HG03575 (cell line): ENCODE data around the gene DEDD2.

Experiments
- ATAC-seq: cut with Tn5 transposase; IDR thresholded peaks from one replicate; pipeline ENCODE4 v1.9.1; 2021; ENCODE audit not compliant: unreplicated experiment, insufficient number of reproducible peaks, low FRiP score; ENCODE audit errors: extremely low read depth

DEDD2 gene

GRCh38 chr19:42176990-42177685 is 40.3 kb downstream of the DEDD2 start:
- ATAC-seq, result no peak

- no peak for ATAC-seq
These were observed 40.9 kb downstream of the DEDD2 start for GRCh38 chr19:42176649-42176989.

GRCh38 chr19:42175952-42176648 is 41.4 kb downstream of the DEDD2 start:
- ATAC-seq, result no peak

GRCh38 chr19:42174958-42175734 is 42.3 kb downstream of the DEDD2 start:
- ATAC-seq, result no peak

GRCh38 chr19:42174188-42174587 is 43.3 kb downstream of the DEDD2 start:
- ATAC-seq, result no peak

- ATAC-seq, result no peak
These were observed 43.8 kb downstream of the DEDD2 start for GRCh38 chr19:42173695-42174094.

- ATAC-seq, result no peak
These were observed 45.2 kb downstream of the DEDD2 start for GRCh38 chr19:42172261-42172660.

- no peak for ATAC-seq
These were observed 46.8 kb downstream of the DEDD2 start for GRCh38 chr19:42170715-42171114.

GRCh38 chr19:42169486-42170413 is 47.7 kb downstream of the DEDD2 start:
- no peak for ATAC-seq

GRCh38 chr19:42168206-42168605 is 49.3 kb downstream of the DEDD2 start:
- ATAC-seq, result no peak

- no peak for ATAC-seq
These were observed 51.2 kb downstream of the DEDD2 start for GRCh38 chr19:42166316-42166715.

- ATAC-seq, result no peak
These were observed 52.3 kb downstream of the DEDD2 start for GRCh38 chr19:42165146-42165545.

- no peak for ATAC-seq
These were observed 55.7 kb downstream of the DEDD2 start for GRCh38 chr19:42161616-42162263.

- ATAC-seq, result no peak
These were observed 57.5 kb downstream of the DEDD2 start for GRCh38 chr19:42159942-42160341.

GRCh38 chr19:42158926-42159325 is 58.6 kb downstream of the DEDD2 start:
- ATAC-seq, result no peak

GRCh38 chr19:42156571-42156970 is 60.9 kb downstream of the DEDD2 start:
- ATAC-seq, result no peak

- ATAC-seq, result no peak
These were observed 61.7 kb downstream of the DEDD2 start for GRCh38 chr19:42155796-42156195.

GRCh38 chr19:42154471-42155323 is 62.8 kb downstream of the DEDD2 start:
- no peak for ATAC-seq
